ENCODE measurements around the gene MRPS34.

Gene MRPS34

DNA sequence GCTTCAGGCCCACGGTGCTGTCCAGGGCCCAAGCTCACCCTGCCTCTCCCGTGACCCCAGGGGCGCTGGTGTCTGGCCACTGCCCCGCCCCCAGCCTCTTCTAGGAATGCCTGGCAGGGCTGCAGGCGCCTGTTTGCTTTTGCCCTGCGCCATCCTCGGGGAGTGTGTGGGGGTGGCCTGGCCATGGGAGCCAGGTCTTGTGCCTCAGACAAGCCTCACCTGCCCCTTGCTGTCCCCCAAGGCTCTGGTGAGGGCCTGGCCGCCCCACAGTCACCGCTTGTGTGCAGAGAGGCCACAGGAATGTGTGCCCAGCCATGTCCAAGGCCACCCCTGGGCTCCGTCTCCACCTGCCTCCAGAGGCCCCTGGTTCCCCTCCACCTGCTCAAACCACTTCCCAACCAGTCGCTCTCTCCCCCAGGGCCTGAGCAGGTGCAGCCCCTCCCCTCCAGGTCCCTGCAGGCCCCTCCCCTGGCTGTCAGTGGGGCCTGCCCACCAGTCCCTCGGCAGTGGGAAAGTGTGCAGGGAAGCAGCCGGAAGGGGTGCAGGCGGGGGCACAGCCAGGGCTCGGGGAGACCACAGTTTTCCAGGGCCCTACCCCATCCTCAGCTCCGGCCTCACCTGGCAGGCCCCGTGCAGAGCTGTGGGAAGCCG is 21.4 kb upstream of the MRPS34 start:
- no peak for DNase-seq (ENCODE audit: low read depth)

DNA sequence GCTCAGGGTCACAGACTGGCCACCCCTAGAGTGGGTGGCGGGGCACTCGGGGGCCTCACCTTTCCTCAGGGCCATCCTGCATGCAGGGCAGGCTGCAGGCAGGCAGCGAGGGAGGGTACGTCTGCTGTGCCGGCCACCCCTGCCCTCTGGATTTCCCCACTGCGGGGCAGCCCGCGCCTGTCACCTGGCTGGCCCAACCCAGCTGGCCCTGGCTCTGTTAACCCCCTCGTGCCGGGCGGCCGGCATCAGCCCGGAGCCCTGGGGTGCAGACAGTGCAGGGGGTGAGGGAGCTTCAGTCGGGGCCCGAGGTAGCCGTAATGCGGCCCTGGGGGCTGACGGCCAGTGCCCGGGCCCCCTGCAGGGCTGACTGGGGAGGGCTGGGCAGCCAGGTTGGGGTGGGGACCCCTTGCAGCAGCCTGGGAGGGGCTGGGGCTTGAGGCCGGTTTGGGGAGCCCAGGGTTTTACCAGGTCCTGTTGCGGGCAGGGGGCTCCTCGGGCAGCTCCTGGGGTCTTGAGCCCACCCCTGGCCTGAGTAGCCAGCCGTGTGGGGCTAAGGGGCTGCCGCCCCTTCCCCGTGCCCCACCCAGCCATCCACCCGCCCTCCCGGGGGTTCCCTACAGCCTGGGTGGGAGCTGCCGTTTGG is 20.8 kb upstream of the MRPS34 start, which contains the start of gene IGFALS:
TSS of gene IGFALS (minus strand) at position 128 of the 643 bp plus-strand sequence. CDS start at position 75, 53 bp downstream.
- DNase-seq (ENCODE audit: low read depth) = no peak

DNA sequence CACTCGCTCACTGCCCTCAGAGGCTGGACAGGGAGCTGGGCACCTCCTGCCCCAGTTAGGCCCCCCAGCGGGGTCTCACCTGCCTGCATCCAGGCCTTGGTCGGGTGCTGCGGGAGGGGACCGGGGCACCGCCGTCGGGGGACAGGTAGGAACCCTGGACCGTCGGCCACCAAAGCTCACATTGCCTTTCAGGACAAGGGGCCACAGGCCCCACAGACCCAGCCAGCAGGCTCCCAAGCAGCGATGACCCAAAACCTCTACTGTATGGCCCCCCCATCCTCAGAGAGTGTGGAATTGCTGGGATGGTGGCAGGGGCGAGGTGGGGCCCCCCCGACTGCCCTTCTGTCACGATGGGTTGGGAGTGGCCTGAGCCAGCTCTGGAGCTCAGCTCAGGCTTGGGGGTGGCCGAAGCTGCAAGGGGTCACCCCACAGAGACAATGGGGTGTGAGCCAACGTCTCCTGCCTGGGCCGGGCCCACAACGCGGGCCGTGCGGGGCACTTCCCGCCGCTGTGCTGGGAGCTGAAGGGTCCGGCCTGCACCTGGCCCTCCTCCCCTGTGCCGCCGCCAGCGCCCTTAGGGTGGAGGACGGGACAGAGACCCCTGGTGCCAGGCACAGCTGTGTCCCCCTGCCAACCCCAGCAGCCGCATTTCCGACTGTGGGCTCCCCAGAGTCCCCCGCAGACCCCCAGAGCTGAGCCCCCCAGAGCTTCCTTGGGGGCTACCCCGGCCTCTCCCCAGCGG is 20.1 kb upstream of the MRPS34 start:
- DNase-seq (ENCODE audit: low read depth) = no peak

- no peak for DNase-seq (ENCODE audit: low read depth)
Observed at GRCh38 chr16:1791943-1792812, 19.2 kb upstream of the MRPS34 start.

DNA sequence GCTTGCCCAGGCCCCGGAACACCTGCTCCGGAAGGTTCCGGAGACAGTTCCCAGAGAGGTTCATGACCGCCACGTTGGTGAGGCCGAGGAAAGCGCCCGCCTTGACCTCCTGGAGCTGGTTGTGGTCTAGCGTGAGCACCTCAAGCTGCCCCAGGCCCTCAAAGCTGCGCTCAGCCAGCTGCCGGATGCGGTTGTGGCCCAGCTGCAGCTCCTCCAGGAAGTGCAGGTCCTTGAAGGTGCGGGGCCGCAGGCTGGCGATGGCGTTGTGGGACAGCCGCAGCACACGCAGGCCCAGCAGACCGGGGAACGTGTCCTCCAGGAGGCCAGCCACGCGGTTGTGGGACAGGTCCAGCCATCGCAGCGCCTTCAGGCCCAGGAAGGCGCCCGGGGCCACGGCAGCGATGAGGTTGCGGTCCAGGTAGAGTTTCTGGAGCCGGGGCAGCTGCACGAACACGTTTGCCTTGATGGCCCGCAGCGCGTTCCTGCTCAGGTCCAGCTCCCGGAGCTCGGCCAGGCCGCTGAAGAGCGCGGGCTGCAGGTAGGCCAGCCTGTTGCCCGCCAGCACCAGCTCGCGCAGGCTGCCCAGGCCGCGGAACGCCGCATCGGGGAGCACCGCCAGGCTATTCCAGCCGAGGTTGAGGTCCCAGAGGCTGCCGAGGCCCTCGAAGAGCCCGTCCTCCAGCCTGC is 18.5 kb upstream of the MRPS34 start:
- no peak for DNase-seq (ENCODE audit: low read depth)

GRCh38 chr16:1790611-1791255 is 17.8 kb upstream of the MRPS34 start:
- DNase-seq (ENCODE audit: low read depth) = no peak

- no peak for DNase-seq (ENCODE audit: low read depth)
Observed at GRCh38 chr16:1790261-1790610, 17.3 kb upstream of the MRPS34 start.

GRCh38 chr16:1789643-1790045 is 16.7 kb upstream of the MRPS34 start:
- no peak for DNase-seq (ENCODE audit: low read depth)

GRCh38 chr16:1788708-1789100 is 15.8 kb upstream of the MRPS34 start:
- no peak for DNase-seq (ENCODE audit: low read depth)

GRCh38 chr16:1788095-1788707 is 15.3 kb upstream of the MRPS34 start:
- no peak for DNase-seq (ENCODE audit: low read depth)

DNA sequence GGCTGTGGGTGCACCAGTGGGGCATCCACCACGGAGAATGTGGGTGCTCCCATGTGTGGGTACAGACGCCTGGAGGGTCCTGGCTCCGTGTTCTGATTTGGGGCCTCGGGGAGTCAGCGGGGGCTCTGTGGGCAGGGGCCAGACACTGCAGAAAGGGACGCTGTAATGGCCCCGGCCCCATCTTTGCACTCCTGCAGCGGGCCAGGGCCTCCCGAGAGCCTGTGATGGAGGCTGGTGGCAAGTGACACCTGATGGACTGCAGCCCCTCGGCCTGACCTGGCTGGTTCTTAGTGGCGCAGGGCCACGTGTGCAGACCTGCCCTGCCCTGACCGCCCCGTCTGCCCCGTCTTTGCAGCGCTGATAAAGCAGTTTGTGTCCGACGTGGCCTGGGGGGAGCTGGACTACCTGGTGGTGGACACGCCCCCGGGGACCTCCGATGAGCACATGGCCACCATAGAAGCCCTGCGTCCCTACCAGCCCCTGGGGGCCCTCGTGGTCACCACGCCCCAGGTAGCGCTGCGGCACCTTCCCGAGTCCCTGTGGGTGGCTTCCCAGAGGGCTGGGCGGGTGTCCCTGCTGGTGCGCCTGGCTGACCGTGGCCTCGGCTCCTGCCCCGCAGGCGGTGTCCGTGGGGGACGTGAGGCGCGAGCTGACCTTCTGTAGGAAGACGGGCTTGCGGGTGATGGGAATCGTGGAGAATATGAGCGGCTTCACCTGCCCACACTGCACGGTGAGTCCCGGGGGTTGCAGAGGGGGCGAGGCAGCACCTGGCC is 14.6 kb upstream of the MRPS34 start:
- no peak for DNase-seq (ENCODE audit: low read depth)

DNA sequence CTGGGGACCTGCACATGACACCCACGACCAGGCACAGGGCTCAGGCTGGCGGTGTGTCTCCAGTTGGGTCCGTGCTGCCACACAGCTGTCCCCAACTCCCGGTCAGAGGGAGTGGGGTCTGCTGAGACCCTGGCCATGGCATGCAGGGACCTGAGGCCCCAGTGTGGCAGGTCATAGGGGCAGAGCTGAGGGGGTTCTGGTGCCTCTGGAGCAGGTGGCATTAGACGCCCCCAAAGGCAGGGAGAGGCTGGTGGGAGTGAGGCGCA is 14.1 kb upstream of the MRPS34 start:
- no peak for DNase-seq (ENCODE audit: low read depth)

GRCh38 chr16:1786242-1787055 is 13.5 kb upstream of the MRPS34 start:
- no peak for DNase-seq (ENCODE audit: low read depth)

GRCh38 chr16:1785846-1786170 is 12.9 kb upstream of the MRPS34 start:
- no peak for DNase-seq (ENCODE audit: low read depth)

GRCh38 chr16:1784977-1785845 is 12.3 kb upstream of the MRPS34 start:
- no peak for DNase-seq (ENCODE audit: low read depth)

DNA sequence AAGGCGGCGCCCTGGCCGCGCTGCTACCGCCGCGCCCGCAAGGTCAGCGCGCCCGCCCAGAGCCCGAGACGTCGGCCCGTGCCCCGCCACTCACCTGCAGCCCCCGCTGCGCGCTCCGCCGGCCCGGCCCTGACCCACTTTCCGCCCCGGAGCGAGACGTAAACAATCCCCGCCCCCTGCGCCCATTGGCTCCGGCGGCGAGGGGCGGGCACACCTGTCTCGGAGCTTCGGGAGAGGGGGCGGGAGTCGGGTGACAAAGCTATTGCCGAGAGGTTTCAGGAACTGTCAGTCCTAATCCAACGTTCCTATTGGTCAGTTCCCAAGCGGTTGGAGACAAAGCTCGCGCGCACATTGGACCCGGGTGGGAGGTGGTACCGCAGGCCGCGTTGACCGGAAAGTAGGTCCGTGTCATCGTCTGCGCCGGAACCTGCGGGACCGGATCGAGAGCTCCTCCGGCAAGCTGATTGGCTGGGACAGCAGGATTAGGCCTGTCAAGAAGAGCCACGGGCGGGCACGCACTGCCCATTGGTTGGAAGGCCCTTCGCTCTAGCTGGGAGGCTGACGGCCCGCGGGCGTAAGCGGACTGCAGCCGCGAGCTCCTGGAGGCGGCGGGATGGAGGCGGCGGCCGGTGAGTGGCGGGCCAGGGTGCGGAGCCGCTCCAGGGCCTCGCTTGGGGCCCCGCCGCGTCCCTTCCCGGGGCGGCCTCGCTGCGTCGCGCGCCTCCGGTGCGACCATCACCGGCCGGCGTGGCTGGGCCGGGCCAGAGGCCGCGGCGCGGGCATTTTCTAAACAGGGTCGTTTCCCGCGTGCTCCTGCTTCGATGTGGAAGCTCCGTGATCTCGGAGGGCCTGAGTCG is 9.7 kb upstream of the MRPS34 start, which contains the start of the genes NUBP2 and SPSB3:
TSS of gene NUBP2 (plus strand) at position 553 of the 857 bp plus-strand sequence. CDS start at position 614, 61 bp downstream.
TSS of gene SPSB3 (minus strand) at position 164 of the 857 bp plus-strand sequence. CDS start 1,088 bp downstream, outside the sequence.
- peak; percentile 96 for DNase-seq (ENCODE audit: low read depth)

- DNase-seq (ENCODE audit: low read depth) = no peak
Observed at GRCh38 chr16:1781758-1782407, 8.9 kb upstream of the MRPS34 start.

Measured in stimulated activated CD8-positive, alpha-beta memory T cell treated with anti-CD3 and anti-CD28 coated beads, Interleukin-12 subunit alpha, Interleukin-12 subunit beta, amount 100 ng/mL, for 4 hours (primary cell).